ENCODE measurements around the gene RRAGC. TPM values are rescaled to one million over a fixed set of nuclear protein-coding genes. Genes with fewer than 3 reads are reported as not detected.
A peak's percentile ranks its signal among the peaks of the same experiment; 100 is the strongest.

Gene RRAGC
- total and polyA plus RNA-seq, 7 donors = 11.6 to 29.3 (median 15.7) TPM

GRCh38 chr1:38803647-38804046, 55.9 kb downstream of the RRAGC start:
- 14 to 16% (median 16%) methylated on average over 8 of the region's 8 CpGs for WGBS, 3 donors
- no peaks in the 10 kb centered on the region for H3K4me1 ChIP-seq
- no peaks in the 10 kb centered on the region for H3K36me3 ChIP-seq (ENCODE audit: insufficient read depth in 1 of 2, low read depth in 1 of 2)
- ATAC-seq (no peak), DNase-seq (no peak)
- H3K4me3 ChIP-seq = peak overlapping the region; percentile 43
- no peak for TF ChIP-seq CTCF (IDR thresholded peaks at IDR 0.05)
- intact Hi-C loops (cut with DNase I) = no loop called here
- H3K9me3 ChIP-seq = no peaks in the 10 kb centered on the region
- H3K27me3 ChIP-seq (ENCODE audit: insufficient read depth in 3 of 3, low read length in 2 of 3) = peaks cover 3 to 55% (median 10%) of the 10 kb centered on the region in 3 donors
- H3K27ac ChIP-seq = no peak overlapping the region

GRCh38 chr1:38800720-38801671, 58.6 kb downstream of the RRAGC start:
- TF ChIP-seq CTCF (IDR thresholded peaks at IDR 0.05) = no peak
- no peaks in the 10 kb centered on the region for H3K9me3 ChIP-seq
- no peak overlapping the region for H3K27ac ChIP-seq
- WGBS, 3 donors = 72 to 76% (median 75%) methylated on average over 16 of the region's 16 CpGs
- peaks cover 2 to 45% (median 6%) of the 10 kb centered on the region in 3 donors for H3K27me3 ChIP-seq (ENCODE audit: insufficient read depth in 3 of 3, low read length in 2 of 3)
- H3K4me1 ChIP-seq = no peaks in the 10 kb centered on the region
- DNase-seq (no peak), ATAC-seq (no peak)
- H3K36me3 ChIP-seq (ENCODE audit: insufficient read depth in 1 of 2, low read depth in 1 of 2) = no peaks in the 10 kb centered on the region
- intact Hi-C loops (cut with DNase I) = no loop called here
- H3K4me3 ChIP-seq = no peak overlapping the region

GRCh38 chr1:38793299-38793698, 66.3 kb downstream of the RRAGC start:
- no peak for ATAC-seq
- no peak for TF ChIP-seq CTCF (IDR thresholded peaks at IDR 0.05)
- Histone ChIP-seq H3K27ac (no peak overlapping the region), H3K27me3 (ENCODE audit: insufficient read depth in 3 of 3, low read length in 2 of 3) (peaks cover 0 to 27% (median 2%) of the 10 kb centered on the region in 3 donors), H3K4me1 (no peaks in the 10 kb centered on the region), H3K36me3 (ENCODE audit: insufficient read depth in 1 of 2, low read depth in 1 of 2) (no peaks in the 10 kb centered on the region), H3K4me3 (no peak overlapping the region), H3K9me3 (peaks cover 12% of the 10 kb centered on the region)
- intact Hi-C loops (cut with DNase I) = no loop called here
- DNase-seq = no peak

GRCh38 chr1:38791892-38792291, 67.7 kb downstream of the RRAGC start:
- Histone ChIP-seq H3K9me3 (peaks cover 12% of the 10 kb centered on the region), H3K4me1 (no peaks in the 10 kb centered on the region), H3K36me3 (ENCODE audit: insufficient read depth in 1 of 2, low read depth in 1 of 2) (no peaks in the 10 kb centered on the region), H3K27me3 (ENCODE audit: insufficient read depth in 3 of 3, low read length in 2 of 3) (peaks cover 0 to 38% (median 2%) of the 10 kb centered on the region in 3 donors), H3K4me3 (no peak overlapping the region), H3K27ac (no peak overlapping the region)
- WGBS, 3 donors = 50 to 81% (median 56%) methylated on average over 1 of the region's 1 CpG
- intact Hi-C loops (cut with DNase I) = no loop called here
- ATAC-seq = no peak
- no peak for TF ChIP-seq CTCF (IDR thresholded peaks at IDR 0.05)
- no peak for DNase-seq
